Smooth muscle cell (in vitro differentiated cells): ENCODE results near the gene KCTD1. TPM values are rescaled to one million over a fixed set of nuclear protein-coding genes. Genes with fewer than 3 reads are reported as not detected.

Experiments used
- DNase-seq: peaks from one replicate; lab custom pipeline; 2025; ENCODE audit not compliant: unreplicated experiment; lab: John Stamatoyannopoulos, UW
- H2AFZ ChIP-seq: fragments of 200-600 bp; sonication (generic); 2 replicates; pipeline ENCODE4 v1.6.0; 2016; ENCODE audit warnings: antibody characterized with exemption, low read depth, mild to moderate bottlenecking
- H3F3A ChIP-seq: fragments of 200-600 bp; sonication (generic); 2 replicates; pipeline ENCODE4 v1.6.0; 2017; ENCODE audit warnings: antibody characterized with exemption, low read depth
- H3K27ac ChIP-seq: fragments of 200-600 bp; sonication (generic); 2 replicates; pipeline ENCODE4 v1.5.1; 2016; ENCODE audit warnings: low read depth, mild to moderate bottlenecking
- H3K27me3 ChIP-seq: fragments of 200-600 bp; sonication (generic); 2 replicates; pipeline ENCODE4 v1.6.1; 2016; ENCODE audit warnings: low read depth, mild to moderate bottlenecking
- H3K36me3 ChIP-seq: fragments of 200-600 bp; sonication (generic); 2 replicates; pipeline ENCODE4 v1.5.1; 2016; ENCODE audit warnings: low read depth
- H3K4me1 ChIP-seq: fragments of 200-600 bp; sonication (generic); 2 replicates; pipeline ENCODE4 v1.5.1; 2016; ENCODE audit warnings: low read depth
- H3K4me2 ChIP-seq: fragments of 200-600 bp; sonication (generic); 2 replicates; pipeline ENCODE4 v1.6.0; 2016; ENCODE audit warnings: mild to moderate bottlenecking
- H3K4me3 ChIP-seq: fragments of 200-600 bp; sonication (generic); 2 replicates; pipeline ENCODE4 v1.5.1; 2016; ENCODE audit warnings: mild to moderate bottlenecking
- H3K79me2 ChIP-seq: fragments of 200-600 bp; sonication (generic); 2 replicates; pipeline ENCODE4 v1.6.0; 2016; ENCODE audit warnings: low read depth, mild to moderate bottlenecking
- H3K9ac ChIP-seq: fragments of 200-600 bp; sonication (generic); 2 replicates; pipeline ENCODE4 v1.6.0; 2016; ENCODE audit warnings: low read depth
- H3K9me3 ChIP-seq: fragments of 200-600 bp; sonication (generic); replicated peaks from 2 replicates; pipeline ENCODE4 v1.5.1; 2016; ENCODE audit warnings: low read depth
- H4K20me1 ChIP-seq: fragments of 200-600 bp; sonication (generic); 2 replicates; pipeline ENCODE4 v1.6.0; 2016; ENCODE audit warnings: low read depth
- CTCF ChIP-seq: fragments of 200-600 bp; sonication (generic); IDR thresholded peaks from 2 replicates; pipeline ENCODE4 v1.5.1; 2017; ENCODE audit warnings: borderline replicate concordance, mild to moderate bottlenecking, antibody characterized with exemption; ENCODE audit not compliant: insufficient read depth, poor library complexity, severe bottlenecking
- WGBS: methylation state at CpG from one replicate; pipeline ENCODE4 v1.1.7; 2016; ENCODE audit warnings: low lambda C conversion rate; 5-methylcytosine and 5-hydroxymethylcytosine counted together
- microRNA-seq: library from miRNA; unstranded; fragments of <30 nt; microRNA quantifications from one replicate; pipeline ENCODE4, GENCODE V29; 2016; ENCODE audit warnings: borderline number of aligned reads
- polyA plus RNA-seq: library from polyadenylated mRNA; unstranded; fragments of >200 nt; fragmentation: Nextera tagmentation; extraction: Ambion mirVana; gene quantifications from 2 replicates; pipeline ENCODE4 v1.2.1, GENCODE V29; 2016
- small RNA-seq: library from RNA; depleted of rRNA; stranded (forward); fragments of <200 nt; gene quantifications from one replicate; pipeline ENCODE3, GENCODE V24; 2014
- total RNA-seq: library from RNA; depleted of rRNA; stranded (reverse); fragments of >200 nt; gene quantifications from 2 replicates; pipeline ENCODE4 v1.2.3, GENCODE V29; 2014

The KCTD1 gene
- total and polyA plus RNA-seq, 2 experiments from 2014 or later = 2.3 to 11.4 TPM

GRCh38 chr18:26405190-26405801, 143.1 kb downstream of the KCTD1 start:
- TF ChIP-seq CTCF = peak; percentile 26
- Histone ChIP-seq H3K79me2 (no peaks in the 10 kb centered on the region), H3K4me1 (no peaks in the 10 kb centered on the region), H3K36me3 (no peaks in the 10 kb centered on the region), H3K9ac (no peak overlapping the region), H4K20me1 (no peaks in the 10 kb centered on the region), H3K9me3 (no peaks in the 10 kb centered on the region), H3K4me2 (no peak overlapping the region), H3F3A (no peaks in the 10 kb centered on the region), H3K27me3 (peaks cover 3% of the 10 kb centered on the region), H2AFZ (no peak overlapping the region), H3K4me3 (no peak overlapping the region), H3K27ac (no peak overlapping the region)
- no peak for DNase-seq
- 66% methylated on average over 5 of the region's 5 CpGs for WGBS

Small RNA genes within 50 kb of the gene (microRNA-seq; reads per million reads assigned to microRNA genes)
- gene MIR8057 = not detected

Small RNA genes within 50 kb of the gene (small RNA-seq; reads per million reads assigned to genes)
- not detected for gene MIR8057
